Panc1 (cell line): ENCODE results near the gene CDC42EP4. TPM values are rescaled to one million over a fixed set of nuclear protein-coding genes. Genes with fewer than 3 reads are reported as not detected.

Experiments
- ATAC-seq: fragments of 200-7000 bp; cut with Tn5 transposase; 2 replicates; pipeline ENCODE4 v1.9.1; 2020; ENCODE audit warnings: mild to moderate bottlenecking, moderate library complexity
- BruUV-seq: library from RNA; stranded (reverse); fragments of 400-500 nt; replicated peaks from 2 replicates; lab custom pipeline; 2021; lab: Mats Ljungman, UMichigan
- CTCF ChIA-PET: fragments of 300-600 bp; sonication (Branson Sonifier 250); formaldehyde crosslinking; loops from one replicate; lab custom pipeline; 2022; ENCODE audit warnings: antibody characterized with exemption; lab: Charles Lee
- POLR2A ChIA-PET: fragments of 300-600 bp; sonication (Branson Sonifier 250); formaldehyde crosslinking; loops from one replicate; lab custom pipeline; 2022; ENCODE audit warnings: antibody characterized with exemption; lab: Charles Lee
- DNase-seq: peaks from one replicate; pipeline ENCODE4 v3.0.0-alpha.2; 2010; ENCODE audit warnings: low read depth, low spot score
- H3K27ac ChIP-seq: 2 replicates; pipeline ENCODE4 v1.5.1; 2011; ENCODE audit warnings: mild to moderate bottlenecking, low read length, inconsistent platforms
- H3K27me3 ChIP-seq: fragments of 200-500 bp; sonication (Bioruptor generic); 2 replicates; pipeline ENCODE4 v1.6.0; 2014; ENCODE audit warnings: low read length, inconsistent platforms; ENCODE audit not compliant: control insufficient read depth, insufficient read depth
- H3K36me3 ChIP-seq: fragments of 200-500 bp; sonication (Bioruptor generic); 2 replicates; pipeline ENCODE4 v1.5.1; 2014; ENCODE audit warnings: inconsistent platforms, mild to moderate bottlenecking, low read length, moderate library complexity; ENCODE audit not compliant: control insufficient read depth, insufficient read depth
- H3K4me1 ChIP-seq: 2 replicates; pipeline ENCODE4 v1.5.1; 2011; ENCODE audit warnings: inconsistent platforms, mild to moderate bottlenecking, low read length, moderate library complexity; ENCODE audit not compliant: control insufficient read depth, insufficient read depth
- H3K4me3 ChIP-seq, 2 experiments: 2 replicates each; pipeline ENCODE4 v1.5.1; 2011 to 2012; ENCODE audit warnings: low read depth in 2 of 2, low read length in 2 of 2, mild to moderate bottlenecking in 2 of 2, inconsistent platforms in 1 of 2, moderate library complexity in 1 of 2
- H3K9me3 ChIP-seq: fragments of 200-500 bp; sonication (Bioruptor generic); 2 replicates; pipeline ENCODE4 v1.5.1; 2014; ENCODE audit warnings: low read depth, mild to moderate bottlenecking, inconsistent platforms, low read length, moderate library complexity; ENCODE audit not compliant: control insufficient read depth, insufficient read depth
- POLR2AphosphoS5 ChIP-seq: IDR thresholded peaks from 2 replicates; pipeline ENCODE4 v1.6.1; 2012; ENCODE audit warnings: mild to moderate bottlenecking, low read depth, low read length, moderate library complexity
- SIN3A ChIP-seq: IDR thresholded peaks from 2 replicates; pipeline ENCODE4 v1.6.1; 2012; ENCODE audit warnings: low read depth, mild to moderate bottlenecking, low read length, moderate library complexity, borderline replicate concordance; ENCODE audit not compliant: insufficient read depth
- TCF7L2 ChIP-seq: IDR thresholded peaks from 2 replicates; pipeline ENCODE4 v1.6.1; 2011; ENCODE audit warnings: mild to moderate bottlenecking, low read depth, low read length, inconsistent platforms
- in situ Hi-C: cut with HindIII; loops from 2 replicates; pipeline ENCODE4 v1.10.0; 2016; ENCODE audit warnings: low sequenced_read_pairs, low pct_unique_long_range_greater_than_20kb
- intact Hi-C: fragments of 100-400 bp; cut with micrococcal nuclease; formaldehyde crosslinking; loops from one replicate; pipeline ENCODE4 v1.10.0; 2022; ENCODE audit not compliant: unreplicated experiment
- total RNA-seq: library from RNA; stranded (reverse); gene quantifications from one replicate; pipeline ENCODE4 v1.2.1, GENCODE V29; 2021; ENCODE audit not compliant: unreplicated experiment
- TF ChIP-seq, protein P1 (sequence below): fragments of 450-650 bp; IDR thresholded peaks from 2 replicates; pipeline ENCODE4 v1.5.1; 2017; ENCODE audit warnings: mild to moderate bottlenecking
- TF ChIP-seq, protein P2 (sequence below), 2 experiments: IDR thresholded peaks; 2 replicates each; pipeline ENCODE4 v1.6.1; 2011 to 2012; ENCODE audit warnings: low read depth in 2 of 2, control low read depth in 1 of 2, low read length in 1 of 2, mild to moderate bottlenecking in 1 of 2, moderate library complexity in 1 of 2; ENCODE audit not compliant: insufficient read depth in 1 of 2

CDC42EP4 gene
- total RNA-seq, 1 experiment from 2014 or later: 65.9 TPM

DNA sequence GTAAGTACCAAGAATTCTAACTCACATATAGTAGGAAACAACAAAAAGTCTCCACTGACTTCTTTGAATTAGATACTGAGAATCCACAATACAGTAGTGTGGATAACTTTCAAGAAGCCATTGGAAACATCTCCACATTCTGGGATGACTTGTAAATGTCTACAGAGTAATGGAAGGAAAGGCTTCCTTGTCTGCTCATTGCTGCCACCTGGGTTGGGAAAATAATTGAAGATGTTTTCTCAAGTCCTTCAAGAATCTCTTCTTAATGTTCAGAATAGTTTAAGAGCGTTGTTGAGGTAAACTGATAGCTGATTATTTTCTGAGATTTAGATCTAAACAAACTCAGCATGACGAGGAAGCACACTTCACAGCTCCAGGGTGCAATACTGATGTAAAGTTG is 64.1 kb downstream of the CDC42EP4 start:
- TF ChIP-seq, protein P1, sequence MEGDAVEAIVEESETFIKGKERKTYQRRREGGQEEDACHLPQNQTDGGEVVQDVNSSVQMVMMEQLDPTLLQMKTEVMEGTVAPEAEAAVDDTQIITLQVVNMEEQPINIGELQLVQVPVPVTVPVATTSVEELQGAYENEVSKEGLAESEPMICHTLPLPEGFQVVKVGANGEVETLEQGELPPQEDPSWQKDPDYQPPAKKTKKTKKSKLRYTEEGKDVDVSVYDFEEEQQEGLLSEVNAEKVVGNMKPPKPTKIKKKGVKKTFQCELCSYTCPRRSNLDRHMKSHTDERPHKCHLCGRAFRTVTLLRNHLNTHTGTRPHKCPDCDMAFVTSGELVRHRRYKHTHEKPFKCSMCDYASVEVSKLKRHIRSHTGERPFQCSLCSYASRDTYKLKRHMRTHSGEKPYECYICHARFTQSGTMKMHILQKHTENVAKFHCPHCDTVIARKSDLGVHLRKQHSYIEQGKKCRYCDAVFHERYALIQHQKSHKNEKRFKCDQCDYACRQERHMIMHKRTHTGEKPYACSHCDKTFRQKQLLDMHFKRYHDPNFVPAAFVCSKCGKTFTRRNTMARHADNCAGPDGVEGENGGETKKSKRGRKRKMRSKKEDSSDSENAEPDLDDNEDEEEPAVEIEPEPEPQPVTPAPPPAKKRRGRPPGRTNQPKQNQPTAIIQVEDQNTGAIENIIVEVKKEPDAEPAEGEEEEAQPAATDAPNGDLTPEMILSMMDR: peak; percentile 35; the same call in 1 of the 2 replicates
- no peak for TF ChIP-seq TCF7L2
- intact Hi-C loops: no loop called here
- Histone ChIP-seq H3K4me3 (no peak overlapping the region), H3K27ac (no peak overlapping the region), H3K36me3 (peaks cover 14% of the 10 kb centered on the region), H3K27me3 (no peaks in the 10 kb centered on the region), H3K4me1 (no peaks in the 10 kb centered on the region), H3K9me3 (no peaks in the 10 kb centered on the region)
- POLR2A ChIA-PET: no interaction called here
- DNase-seq (no peak), ATAC-seq (no peak)
- CTCF ChIA-PET: interaction anchor here (0.7 kb wide), 1 partner anchor 63 kb away, joined by 4 read pairs; no protein-coding TSS in a partner anchor
- in situ Hi-C loops: no loop called here
- BruUV-seq: no TSS peak

DNA sequence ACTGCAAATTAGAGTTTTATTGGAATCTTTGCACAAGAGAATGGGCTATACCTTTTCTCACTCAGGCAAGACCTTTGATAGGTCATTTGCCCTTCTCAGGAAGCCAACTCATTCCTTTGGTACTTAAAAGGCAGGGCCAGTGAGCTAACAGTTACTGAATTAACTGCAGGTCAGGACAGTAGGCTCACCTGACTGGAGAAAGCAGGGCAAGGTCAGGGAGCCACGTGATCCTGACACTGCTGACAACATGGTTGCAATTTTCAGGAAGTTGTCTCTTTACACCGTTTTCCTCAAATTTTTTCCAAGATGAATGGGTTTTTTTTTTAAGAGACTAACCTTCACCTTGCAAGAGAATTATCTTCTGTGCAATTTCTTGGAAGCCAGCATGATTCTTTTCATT is 71.2 kb downstream of the CDC42EP4 start:
- no peaks in the 10 kb centered on the region for H3K4me1 ChIP-seq
- intact Hi-C loops (no loop called here), in situ Hi-C loops (no loop called here)
- POLR2A ChIA-PET: no interaction called here
- H3K27ac ChIP-seq: no peak overlapping the region
- no peak for DNase-seq
- H3K36me3 ChIP-seq: peaks cover 16% of the 10 kb centered on the region
- no peaks in the 10 kb centered on the region for H3K9me3 ChIP-seq
- no peak for ATAC-seq
- TF ChIP-seq, protein P1: no peak
- TF ChIP-seq, protein P2, sequence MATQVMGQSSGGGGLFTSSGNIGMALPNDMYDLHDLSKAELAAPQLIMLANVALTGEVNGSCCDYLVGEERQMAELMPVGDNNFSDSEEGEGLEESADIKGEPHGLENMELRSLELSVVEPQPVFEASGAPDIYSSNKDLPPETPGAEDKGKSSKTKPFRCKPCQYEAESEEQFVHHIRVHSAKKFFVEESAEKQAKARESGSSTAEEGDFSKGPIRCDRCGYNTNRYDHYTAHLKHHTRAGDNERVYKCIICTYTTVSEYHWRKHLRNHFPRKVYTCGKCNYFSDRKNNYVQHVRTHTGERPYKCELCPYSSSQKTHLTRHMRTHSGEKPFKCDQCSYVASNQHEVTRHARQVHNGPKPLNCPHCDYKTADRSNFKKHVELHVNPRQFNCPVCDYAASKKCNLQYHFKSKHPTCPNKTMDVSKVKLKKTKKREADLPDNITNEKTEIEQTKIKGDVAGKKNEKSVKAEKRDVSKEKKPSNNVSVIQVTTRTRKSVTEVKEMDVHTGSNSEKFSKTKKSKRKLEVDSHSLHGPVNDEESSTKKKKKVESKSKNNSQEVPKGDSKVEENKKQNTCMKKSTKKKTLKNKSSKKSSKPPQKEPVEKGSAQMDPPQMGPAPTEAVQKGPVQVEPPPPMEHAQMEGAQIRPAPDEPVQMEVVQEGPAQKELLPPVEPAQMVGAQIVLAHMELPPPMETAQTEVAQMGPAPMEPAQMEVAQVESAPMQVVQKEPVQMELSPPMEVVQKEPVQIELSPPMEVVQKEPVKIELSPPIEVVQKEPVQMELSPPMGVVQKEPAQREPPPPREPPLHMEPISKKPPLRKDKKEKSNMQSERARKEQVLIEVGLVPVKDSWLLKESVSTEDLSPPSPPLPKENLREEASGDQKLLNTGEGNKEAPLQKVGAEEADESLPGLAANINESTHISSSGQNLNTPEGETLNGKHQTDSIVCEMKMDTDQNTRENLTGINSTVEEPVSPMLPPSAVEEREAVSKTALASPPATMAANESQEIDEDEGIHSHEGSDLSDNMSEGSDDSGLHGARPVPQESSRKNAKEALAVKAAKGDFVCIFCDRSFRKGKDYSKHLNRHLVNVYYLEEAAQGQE (IDR thresholded peaks at IDR 0.05; ENCODE audit: insufficient read depth in 1 of 2, low read depth in 2 of 2, low read length in 1 of 2): no peak
- TF ChIP-seq SIN3A: no peak
- no TSS peak for BruUV-seq
- H3K4me3 ChIP-seq: no peak overlapping the region
- H3K27me3 ChIP-seq: no peaks in the 10 kb centered on the region
- CTCF ChIA-PET: no interaction called here

DNA sequence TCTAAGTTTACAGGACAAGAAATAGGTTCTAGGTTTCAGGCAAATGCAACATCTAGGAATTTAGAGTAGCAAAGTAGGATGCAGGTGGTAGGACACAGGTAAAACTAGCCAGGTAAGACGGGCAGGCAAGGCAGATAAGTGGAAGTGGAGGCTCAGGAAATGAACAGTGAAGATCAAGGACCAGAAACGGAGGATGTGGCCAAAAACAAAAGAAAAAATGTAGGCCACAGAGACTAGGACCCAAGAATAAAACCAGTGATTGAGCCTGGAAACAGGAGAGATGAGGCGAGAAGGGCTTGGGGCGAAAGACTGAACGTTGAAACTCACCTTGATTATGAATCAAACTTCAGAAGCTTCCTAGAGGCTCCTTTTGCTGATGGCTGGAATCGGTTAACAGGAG is 74.1 kb downstream of the CDC42EP4 start:
- intact Hi-C loops: no loop called here
- ChIA-PET CTCF (no interaction called here), POLR2A (no interaction called here)
- no peak for DNase-seq
- Histone ChIP-seq H3K9me3 (no peaks in the 10 kb centered on the region), H3K4me1 (no peaks in the 10 kb centered on the region), H3K27ac (no peak overlapping the region), H3K4me3 (no peak overlapping the region), H3K27me3 (no peaks in the 10 kb centered on the region), H3K36me3 (peaks cover 25% of the 10 kb centered on the region)
- no peak for ATAC-seq
- no TSS peak for BruUV-seq
- TF ChIP-seq TCF7L2 (no peak), SIN3A (no peak), POLR2AphosphoS5 (no peak)
- TF ChIP-seq, protein P1: no peak
- TF ChIP-seq, protein P2 (IDR thresholded peaks at IDR 0.05; ENCODE audit: insufficient read depth in 1 of 2, low read depth in 2 of 2, low read length in 1 of 2): no peak
- in situ Hi-C loops: no loop called here
